GM12878 (cell line): ENCODE results near the gene PPP3CA. TPM values are rescaled to one million over a fixed set of nuclear protein-coding genes. Genes with fewer than 3 reads are reported as not detected.

Experiments
- ATAC-seq: fragments of 200-7000 bp; cut with Tn5 transposase; 3 replicates; pipeline ENCODE4 v1.9.1; 2020; ENCODE audit warnings: mild to moderate bottlenecking, moderate library complexity
- BruUV-seq: library from RNA; stranded (reverse); fragments of 400-500 nt; replicated peaks from 2 replicates; lab custom pipeline; 2021; lab: Mats Ljungman, UMichigan
- CTCF ChIA-PET: fragments of 300-600 bp; sonication (Branson Sonifier 250); formaldehyde crosslinking; extraction: SDS; loops from one replicate; lab custom pipeline; 2021; ENCODE audit warnings: inconsistent platforms; lab: Yijun Ruan, JAX
- POLR2A ChIA-PET: fragments of 350-600 bp; formaldehyde crosslinking; extraction: SDS; loops from one replicate; lab custom pipeline; 2021; ENCODE audit warnings: inconsistent platforms; lab: Charles Lee
- RAD21 ChIA-PET: fragments of 300-600 bp; sonication (Branson Sonifier 250); formaldehyde crosslinking; loops from one replicate; lab custom pipeline; 2023; ENCODE audit warnings: antibody characterized with exemption; ENCODE audit not compliant: unreplicated experiment; lab: Charles Lee
- SMC1A ChIA-PET: fragments of 300-600 bp; sonication (Branson Sonifier 250); formaldehyde crosslinking; loops from one replicate; lab custom pipeline; 2023; ENCODE audit not compliant: unreplicated experiment, uncharacterized antibody; lab: Charles Lee
- DNase-seq: peaks from one replicate; pipeline ENCODE4 v3.0.0-alpha.2; 2011; ENCODE audit warnings: low read depth, low spot score
- FAIRE-seq: peaks from 3 replicates; lab custom pipeline; 2011; peaks lifted over from hg19 to GRCh38; lab: Jason Lieb, UNC
- H2AFZ ChIP-seq: 2 replicates; pipeline ENCODE4 v1.6.0; 2011; ENCODE audit warnings: low read depth, low read length, control low read depth; ENCODE audit not compliant: control insufficient read depth
- H3K27ac ChIP-seq: 2 replicates; pipeline ENCODE4 v1.5.1; 2011; ENCODE audit warnings: control low read depth; ENCODE audit not compliant: control insufficient read depth, insufficient read depth
- H3K27me3 ChIP-seq, 2 experiments: replicated peaks in 1 of 2; 2 replicates each; pipeline versions ENCODE4 v1.6.0 to v1.6.1; 2011; ENCODE audit warnings: low read length in 1 of 2; ENCODE audit not compliant: control insufficient read depth in 2 of 2, insufficient read depth in 2 of 2
- H3K36me3 ChIP-seq, 2 experiments: 2 replicates each; pipeline ENCODE4 v1.5.1; 2011; ENCODE audit warnings: low read length in 1 of 2; ENCODE audit not compliant: control insufficient read depth in 2 of 2, insufficient read depth in 2 of 2
- H3K4me1 ChIP-seq: 2 replicates; pipeline ENCODE4 v1.6.1; 2011; ENCODE audit warnings: mild to moderate bottlenecking, low read length, moderate library complexity, mixed read lengths; ENCODE audit not compliant: control insufficient read depth, insufficient read depth
- H3K4me2 ChIP-seq: 2 replicates; pipeline ENCODE4 v1.6.0; 2011; ENCODE audit warnings: control low read depth; ENCODE audit not compliant: control insufficient read depth, insufficient read depth
- H3K4me3 ChIP-seq: fragments of 200-600 bp; sonication (generic); 2 replicates; pipeline ENCODE4 v1.5.1; 2016
- H3K79me2 ChIP-seq: 2 replicates; pipeline ENCODE4 v1.6.0; 2011; ENCODE audit warnings: low read length; ENCODE audit not compliant: control insufficient read depth, insufficient read depth
- H3K9ac ChIP-seq: 2 replicates; pipeline ENCODE4 v1.8.0; 2011; ENCODE audit warnings: low read length, control low read depth, mixed read lengths; ENCODE audit not compliant: control insufficient read depth, insufficient read depth
- H3K9me3 ChIP-seq: replicated peaks from 3 replicates; pipeline ENCODE4 v1.5.1; 2011; ENCODE audit warnings: mild to moderate bottlenecking, low read length; ENCODE audit not compliant: control insufficient read depth, insufficient read depth
- H4K20me1 ChIP-seq: 2 replicates; pipeline ENCODE4 v1.6.0; 2011; ENCODE audit not compliant: control insufficient read depth, insufficient read depth
- CBFB ChIP-seq: IDR thresholded peaks from 2 replicates; pipeline ENCODE4 v1.6.1; 2016; ENCODE audit warnings: antibody characterized with exemption, low read depth
- CREB1 ChIP-seq: IDR thresholded peaks from 2 replicates; pipeline ENCODE4 v1.6.1; 2012; ENCODE audit warnings: low read depth, mild to moderate bottlenecking, inconsistent platforms
- GATAD2B ChIP-seq: fragments of 450-650 bp; conservative IDR thresholded peaks from 2 replicates; pipeline ENCODE4 v1.6.1; 2017; ENCODE audit warnings: low read depth, mild to moderate bottlenecking, moderate library complexity
- MTA2 ChIP-seq: fragments of 450-650 bp; IDR thresholded peaks from 2 replicates; pipeline ENCODE4 v1.6.1; 2016; ENCODE audit warnings: low read depth, mild to moderate bottlenecking, moderate library complexity
- NKRF ChIP-seq: fragments of 450-650 bp; conservative IDR thresholded peaks from 2 replicates; pipeline ENCODE4 v1.6.1; 2017; ENCODE audit warnings: mild to moderate bottlenecking, moderate library complexity
- NR2C2 ChIP-seq: IDR thresholded peaks from 2 replicates; pipeline ENCODE4 v1.6.1; 2011; ENCODE audit warnings: borderline replicate concordance, low read depth; ENCODE audit not compliant: control insufficient read depth, insufficient read length
- PBX3 ChIP-seq: IDR thresholded peaks from 2 replicates; pipeline ENCODE4 v1.6.1; 2011; ENCODE audit warnings: mild to moderate bottlenecking, low read depth, low read length, moderate library complexity; ENCODE audit not compliant: insufficient replicate concordance
- POU2F2 ChIP-seq: IDR thresholded peaks from 3 replicates; pipeline ENCODE4 v1.6.1; 2011; ENCODE audit warnings: low read depth, mild to moderate bottlenecking, low read length, borderline replicate concordance
- SIN3A ChIP-seq: IDR thresholded peaks from 2 replicates; pipeline ENCODE4 v1.6.1; 2012; ENCODE audit warnings: low read depth, low read length, improper control_type of control experiment
- SP1 ChIP-seq: IDR thresholded peaks from one replicate; pipeline ENCODE4 v1.6.1; 2011; ENCODE audit warnings: low read depth, low read length
- SRF ChIP-seq, 2 experiments: IDR thresholded peaks; 2 replicates each; pipeline ENCODE4 v1.6.1; 2011; ENCODE audit warnings: low read depth in 2 of 2, low read length in 2 of 2, mild to moderate bottlenecking in 1 of 2, moderate library complexity in 1 of 2
- TCF12 ChIP-seq: IDR thresholded peaks from 2 replicates; pipeline ENCODE4 v1.6.1; 2011; ENCODE audit warnings: low read depth, mild to moderate bottlenecking, low read length
- WGBS: methylation state at CpG from one replicate; pipeline ENCODE4 v1.1.6; 2016; ENCODE audit warnings: low lambda C conversion rate; ENCODE audit not compliant: insufficient replicate concordance, insufficient coverage; ENCODE audit errors: missing lambda C conversion rate; 5-methylcytosine and 5-hydroxymethylcytosine counted together
- in situ Hi-C: fragments of 300-500 bp; cut with MboI; formaldehyde crosslinking; loops from 9 replicates; pipeline ENCODE4 v1.14.3; 2018; ENCODE audit warnings: mixed read lengths
- intact Hi-C: fragments of 100-400 bp; cut with micrococcal nuclease; formaldehyde crosslinking; loops from one replicate; pipeline ENCODE4 v1.14.2; 2022; ENCODE audit not compliant: unreplicated experiment
- polyA plus RNA-seq, 11 experiments: library from polyadenylated mRNA; depleted of rRNA in 4 of 11; unstranded in 6 of 11; stranded (reverse) in 5 of 11; fragments of >200 nt; fragmentation: Nextera tagmentation in 4 of 11; fragmentation: Illumina TruSeq in 1 of 11; extraction: Ambion mirVana in 4 of 11; extraction: Trizol in 1 of 11; gene quantifications; 1 replicate in 1 of 11; 2 replicates in 10 of 11; pipeline versions ENCODE4 v1.2.1 to v1.2.3, GENCODE V29; 2011 to 2016; ENCODE audit warnings: inconsistent platforms in 2 of 11, missing spikeins in 2 of 11, low read depth in 1 of 11
- total RNA-seq, 4 experiments: library from RNA; depleted of rRNA in 3 of 4; stranded (reverse); fragments of >200 nt in 3 of 4; fragmentation: Illumina TruSeq in 1 of 4; extraction: Trizol in 1 of 4; gene quantifications; 2 replicates each; pipeline versions ENCODE4 v1.2.1 to v1.2.3, GENCODE V29; 2013 to 2021

PPP3CA gene
- total and polyA plus RNA-seq, 10 of the 15 experiments (the other 5 are each of a cell fraction or from before 2014, with no cell fraction given) = 0.33 to 9.0 (median 1.0) TPM

GRCh38 chr4:101274888-101275752, 72.2 kb downstream of the PPP3CA start (continued):
- TF ChIP-seq SP1 = no peak

GRCh38 chr4:101271516-101271915, 75.8 kb downstream of the PPP3CA start:
- no peak for ATAC-seq
- no peaks in the 10 kb centered on the region for H3K9me3 ChIP-seq
- FAIRE-seq = no peak
- no peak overlapping the region for H2AFZ ChIP-seq
- no peak overlapping the region for H3K27ac ChIP-seq
- TF ChIP-seq MTA2 = no peak
- BruUV-seq = no TSS peak
- H3K9ac ChIP-seq = no peak overlapping the region
- no peaks in the 10 kb centered on the region for H3K36me3 ChIP-seq
- no peak overlapping the region for H3K4me3 ChIP-seq
- DNase-seq = no peak
- ChIA-PET CTCF (no interaction called here), SMC1A (interaction anchor here (0.6 to 0.7 kb wide), 2 partner anchors 13 to 291 kb away, joined by 3 read pairs; no protein-coding TSS in a partner anchor), POLR2A (no interaction called here), RAD21 (no interaction called here)
- intact Hi-C loops = no loop called here
- H3K4me2 ChIP-seq = no peak overlapping the region
- H3K79me2 ChIP-seq = no peaks in the 10 kb centered on the region
- 55% methylated on average over 2 of the region's 2 CpGs for whole genome bisulfite sequencing
- H4K20me1 ChIP-seq = no peaks in the 10 kb centered on the region; the same call in 1 of the 2 replicates
- no peaks in the 10 kb centered on the region for H3K27me3 ChIP-seq
- in situ Hi-C loops = no loop called here
- no peaks in the 10 kb centered on the region for H3K4me1 ChIP-seq

GRCh38 chr4:101269682-101270081, 77.6 kb downstream of the PPP3CA start:
- no peak overlapping the region for H3K9ac ChIP-seq
- H3K79me2 ChIP-seq = no peaks in the 10 kb centered on the region
- no peak overlapping the region for H3K27ac ChIP-seq
- no peak overlapping the region for H3K4me3 ChIP-seq
- H3K36me3 ChIP-seq = no peaks in the 10 kb centered on the region
- H3K27me3 ChIP-seq = no peaks in the 10 kb centered on the region
- BruUV-seq = no TSS peak
- POLR2A ChIA-PET = interaction anchor here (0.7 kb wide), 1 partner anchor 642 kb away, joined by 4 read pairs; no protein-coding TSS in a partner anchor
- no peak overlapping the region for H3K4me2 ChIP-seq
- WGBS = 100% methylated on average over 1 of the region's 1 CpG
- H2AFZ ChIP-seq = no peak overlapping the region
- no peaks in the 10 kb centered on the region for H3K4me1 ChIP-seq
- H3K9me3 ChIP-seq = no peaks in the 10 kb centered on the region
- in situ Hi-C loops (no loop called here), intact Hi-C loops (no loop called here)
- no peak for DNase-seq
- RAD21 ChIA-PET = no interaction called here
- FAIRE-seq = no peak
- CTCF ChIA-PET = interaction anchor here (1.6 kb wide), 1 partner anchor 16 kb away, joined by 4 read pairs; no protein-coding TSS in a partner anchor
- H4K20me1 ChIP-seq = no peaks in the 10 kb centered on the region; the same call in 1 of the 2 replicates
- SMC1A ChIA-PET = no interaction called here
- ATAC-seq = no peak
- TF ChIP-seq GATAD2B (no peak), PBX3 (no peak), NR2C2 (no peak), NKRF (no peak), TCF12 (no peak), CREB1 (no peak), POU2F2 (no peak), SRF (IDR thresholded peaks at IDR 0.05; ENCODE audit: low read depth in 2 of 2, low read length in 2 of 2) (no peak), CBFB (no peak), SIN3A (no peak)
